A673 (cell line): ENCODE data around the gene GGT1. TPM values are rescaled to one million over a fixed set of nuclear protein-coding genes. Genes with fewer than 3 reads are reported as not detected.
"Not testable (repeated sequence)": the region's sequence is repeated elsewhere in the genome, so short reads cannot be mapped to it uniquely, and the experiment has no call there.

ENCODE experiments used
- BruUV-seq: library from RNA; stranded (reverse); fragments of 400-500 nt; replicated peaks from 2 replicates; lab custom pipeline; 2021; lab: Mats Ljungman, UMichigan
- CTCF ChIA-PET: fragments of 300-600 bp; sonication (Branson Sonifier 250); formaldehyde crosslinking; loops from one replicate; lab custom pipeline; 2022; ENCODE audit warnings: antibody characterized with exemption; lab: Charles Lee
- POLR2A ChIA-PET: fragments of 300-600 bp; sonication (Branson Sonifier 250); formaldehyde crosslinking; loops from one replicate; lab custom pipeline; 2022; ENCODE audit warnings: antibody characterized with exemption; ENCODE audit not compliant: low non-redundant PET; lab: Charles Lee
- DNase-seq: peaks from one replicate; pipeline ENCODE4 v3.0.0-alpha.2; 2015; ENCODE audit warnings: low spot score
- H3K27ac ChIP-seq: fragments of 200-600 bp; sonication (generic); 2 replicates; pipeline ENCODE4 v1.5.1; 2016; ENCODE audit warnings: mixed run types, low read depth, mild to moderate bottlenecking, mixed read lengths, antibody characterized with exemption, low read length; ENCODE audit not compliant: poor library complexity, severe bottlenecking
- H3K27me3 ChIP-seq: fragments of 200-600 bp; sonication (generic); replicated peaks from 2 replicates; pipeline ENCODE4 v1.6.1; 2017; ENCODE audit warnings: mixed run types, low read depth, mild to moderate bottlenecking, mixed read lengths, antibody characterized with exemption, low read length; ENCODE audit not compliant: insufficient read depth, poor library complexity
- H3K36me3 ChIP-seq: fragments of 200-600 bp; sonication (generic); 2 replicates; pipeline ENCODE4 v1.6.1; 2016; ENCODE audit warnings: mixed run types, mild to moderate bottlenecking, mixed read lengths, antibody characterized with exemption, low read length; ENCODE audit not compliant: insufficient read depth, poor library complexity, severe bottlenecking
- H3K4me1 ChIP-seq: fragments of 200-600 bp; sonication (generic); 2 replicates; pipeline ENCODE4 v1.6.1; 2017; ENCODE audit warnings: mixed run types, mild to moderate bottlenecking, mixed read lengths, antibody characterized with exemption, low read length; ENCODE audit not compliant: insufficient read depth, poor library complexity, severe bottlenecking
- H3K4me3 ChIP-seq: fragments of 200-600 bp; sonication (generic); 2 replicates; pipeline ENCODE4 v1.5.1; 2016; ENCODE audit warnings: low read depth, mixed run types, mild to moderate bottlenecking, mixed read lengths, low read length; ENCODE audit not compliant: poor library complexity, severe bottlenecking
- H3K9me3 ChIP-seq: fragments of 200-600 bp; sonication (generic); 2 replicates; pipeline ENCODE4 v1.6.1; 2016; ENCODE audit warnings: mixed run types, low read depth, mild to moderate bottlenecking, mixed read lengths, antibody characterized with exemption, low read length; ENCODE audit not compliant: poor library complexity, severe bottlenecking
- EZH2 ChIP-seq: fragments of 200-600 bp; sonication (generic); IDR thresholded peaks from 2 replicates; pipeline ENCODE4 v1.6.1; 2017; ENCODE audit warnings: borderline replicate concordance, low read depth, mild to moderate bottlenecking, mixed read lengths, antibody characterized with exemption, low read length; ENCODE audit not compliant: poor library complexity, severe bottlenecking
- intact Hi-C: fragments of 100-400 bp; cut with micrococcal nuclease; formaldehyde crosslinking; loops from one replicate; pipeline ENCODE4 v1.10.0; 2022; ENCODE audit not compliant: unreplicated experiment
- total RNA-seq: library from RNA; stranded (reverse); gene quantifications from 2 replicates; pipeline ENCODE4 v1.2.3, GENCODE V29; 2021
- TF ChIP-seq, protein P1 (sequence below): fragments of 300-800, 200-600 bp; sonication (generic); conservative IDR thresholded peaks from 2 replicates; pipeline ENCODE4 v1.5.1; 2017; ENCODE audit warnings: low read depth, mild to moderate bottlenecking, antibody characterized with exemption, low read length, moderate library complexity, mixed read lengths

The GGT1 gene
- total RNA-seq, 1 experiment from 2014 or later = 3.3 TPM

GRCh38 chr22:24595863-24596262 is 7.1 kb upstream of the GGT1 start:
- Histone ChIP-seq H3K4me1 (no peaks in the 10 kb centered on the region), H3K36me3 (no peaks in the 10 kb centered on the region), H3K4me3 (no peak overlapping the region), H3K9me3 (no peaks in the 10 kb centered on the region), H3K27ac (no peak overlapping the region), H3K27me3 (no peaks in the 10 kb centered on the region)
- POLR2A ChIA-PET = no interaction called here
- TF ChIP-seq EZH2 = no peak
- TF ChIP-seq, protein P1, sequence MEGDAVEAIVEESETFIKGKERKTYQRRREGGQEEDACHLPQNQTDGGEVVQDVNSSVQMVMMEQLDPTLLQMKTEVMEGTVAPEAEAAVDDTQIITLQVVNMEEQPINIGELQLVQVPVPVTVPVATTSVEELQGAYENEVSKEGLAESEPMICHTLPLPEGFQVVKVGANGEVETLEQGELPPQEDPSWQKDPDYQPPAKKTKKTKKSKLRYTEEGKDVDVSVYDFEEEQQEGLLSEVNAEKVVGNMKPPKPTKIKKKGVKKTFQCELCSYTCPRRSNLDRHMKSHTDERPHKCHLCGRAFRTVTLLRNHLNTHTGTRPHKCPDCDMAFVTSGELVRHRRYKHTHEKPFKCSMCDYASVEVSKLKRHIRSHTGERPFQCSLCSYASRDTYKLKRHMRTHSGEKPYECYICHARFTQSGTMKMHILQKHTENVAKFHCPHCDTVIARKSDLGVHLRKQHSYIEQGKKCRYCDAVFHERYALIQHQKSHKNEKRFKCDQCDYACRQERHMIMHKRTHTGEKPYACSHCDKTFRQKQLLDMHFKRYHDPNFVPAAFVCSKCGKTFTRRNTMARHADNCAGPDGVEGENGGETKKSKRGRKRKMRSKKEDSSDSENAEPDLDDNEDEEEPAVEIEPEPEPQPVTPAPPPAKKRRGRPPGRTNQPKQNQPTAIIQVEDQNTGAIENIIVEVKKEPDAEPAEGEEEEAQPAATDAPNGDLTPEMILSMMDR = no peak
- CTCF ChIA-PET = no interaction called here
- no peak for DNase-seq
- BruUV-seq = no TSS peak
- intact Hi-C loops = no loop called here

DNA sequence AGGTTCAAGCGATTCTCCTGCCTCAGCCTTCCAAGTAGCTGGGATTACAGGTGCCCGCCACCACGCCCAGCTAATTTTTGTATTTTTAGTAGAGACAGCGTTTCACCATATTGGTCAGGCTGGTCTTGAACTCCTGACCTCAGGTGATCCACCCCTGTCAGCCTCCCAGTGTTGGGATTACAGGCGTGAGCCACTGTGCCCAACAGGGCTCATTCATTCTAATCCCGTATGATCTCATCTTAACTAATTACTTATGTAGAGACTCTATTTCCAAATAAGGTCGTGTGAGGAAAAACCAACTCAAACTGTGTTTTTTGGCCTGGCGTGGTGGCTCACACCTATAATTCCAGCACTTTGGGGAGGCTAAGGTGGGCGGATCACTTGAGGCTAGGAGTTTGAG is 5.9 kb upstream of the GGT1 start:
- CTCF ChIA-PET, H3K4me3 ChIP-seq, H3K36me3 ChIP-seq, H3K27me3 ChIP-seq, DNase-seq, H3K4me1 ChIP-seq, H3K27ac ChIP-seq, intact Hi-C loops, H3K9me3 ChIP-seq, BruUV-seq: not testable (repeated sequence)
- POLR2A ChIA-PET = interaction anchor here (0.6 kb wide), 1 partner anchor 173 kb away, joined by 3 read pairs; no protein-coding TSS in a partner anchor

DNA sequence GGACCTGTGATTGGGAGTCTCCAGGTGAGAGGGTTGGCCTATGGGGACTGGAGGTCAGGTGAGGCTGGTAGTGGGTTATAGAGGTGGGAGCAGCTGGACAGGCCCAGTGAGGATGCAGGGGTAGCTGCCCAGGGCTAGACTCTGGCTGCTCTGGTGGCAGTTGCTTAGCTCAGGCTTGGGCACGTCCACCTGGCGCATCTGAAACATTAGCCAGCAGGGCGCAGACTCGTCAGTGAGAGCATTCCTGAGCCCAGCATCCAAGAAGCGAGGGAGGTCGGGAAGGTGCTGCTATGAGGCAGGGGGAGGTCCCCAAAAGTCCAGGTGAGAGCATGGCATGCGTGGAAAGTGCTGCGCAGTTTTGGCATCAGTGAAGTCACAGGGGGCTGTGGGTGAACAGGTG is 3.5 kb upstream of the GGT1 start:
- intact Hi-C loops = no loop called here
- no peak for TF ChIP-seq EZH2
- TF ChIP-seq, protein P1 = no peak
- ChIA-PET POLR2A (no interaction called here), CTCF (no interaction called here)
- Histone ChIP-seq H3K27me3 (no peaks in the 10 kb centered on the region), H3K27ac (no peak overlapping the region), H3K36me3 (no peaks in the 10 kb centered on the region), H3K4me1 (no peaks in the 10 kb centered on the region), H3K4me3 (no peak overlapping the region), H3K9me3 (no peaks in the 10 kb centered on the region)
- DNase-seq = no peak
- BruUV-seq = no TSS peak

DNA sequence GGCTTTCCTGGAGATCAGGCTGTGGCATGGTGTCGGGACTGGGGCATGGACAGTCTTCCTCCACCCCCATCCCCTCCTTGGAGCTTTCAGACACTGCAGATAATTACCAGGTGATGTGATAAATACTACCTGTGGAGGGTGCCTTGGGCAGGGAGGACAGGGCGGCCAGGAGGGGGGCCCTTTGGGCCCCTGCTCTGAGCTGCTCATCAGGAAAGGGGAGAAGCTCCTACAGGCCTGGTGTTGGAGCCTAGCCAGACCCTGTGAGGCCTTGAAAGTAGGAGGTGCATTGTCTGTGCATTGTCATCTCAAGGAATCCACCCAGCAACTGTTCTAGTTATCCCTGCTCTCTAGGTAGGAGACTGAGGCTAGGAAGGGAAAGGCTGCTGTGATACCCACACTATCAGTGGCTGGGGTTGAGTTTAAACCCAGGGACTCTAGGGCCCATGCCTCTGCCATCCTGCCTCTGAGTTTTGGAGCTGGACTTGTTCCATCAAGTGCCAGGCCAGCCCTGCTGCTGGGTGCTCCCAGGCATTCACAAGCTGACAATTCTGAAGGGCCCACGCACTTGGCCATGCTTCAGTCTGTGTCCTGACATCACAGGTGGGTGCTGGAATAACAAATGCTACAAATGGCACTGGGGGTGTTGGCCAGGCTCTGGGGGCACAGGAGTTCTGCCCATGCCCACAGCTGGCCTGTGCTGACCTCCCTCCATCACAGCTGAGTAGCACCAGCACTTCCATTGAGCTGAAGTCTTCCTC is 2.9 kb upstream of the GGT1 start:
- POLR2A ChIA-PET, CTCF ChIA-PET: not testable (repeated sequence)

More for the DNA sequence above, 2.9 kb upstream of the GGT1 start:
- intact Hi-C loops, DNase-seq, H3K9me3 ChIP-seq, H3K27ac ChIP-seq, H3K4me3 ChIP-seq, H3K4me1 ChIP-seq, H3K36me3 ChIP-seq, BruUV-seq, H3K27me3 ChIP-seq: not testable (repeated sequence)
